HEK293T (cell line): ENCODE results near the gene LHPP.

ENCODE experiments used
- BHLHE40 ChIP-seq: fragments of 450-650 bp; IDR thresholded peaks from 2 replicates; pipeline ENCODE4 v1.6.1; 2016; ENCODE audit warnings: mild to moderate bottlenecking, moderate library complexity, borderline replicate concordance
- CTBP1 ChIP-seq: fragments of 450-650 bp; IDR thresholded peaks from 2 replicates; pipeline ENCODE4 v1.6.1; 2016; ENCODE audit warnings: borderline replicate concordance
- FOXA1 ChIP-seq: fragments of 450-650 bp; IDR thresholded peaks from 2 replicates; pipeline ENCODE4 v1.6.1; 2016; ENCODE audit warnings: mild to moderate bottlenecking
- FOXK2 ChIP-seq: fragments of 450-650 bp; IDR thresholded peaks from 2 replicates; pipeline ENCODE4 v1.6.1; 2016; ENCODE audit warnings: mild to moderate bottlenecking
- FOXM1 ChIP-seq: fragments of 450-650 bp; IDR thresholded peaks from 2 replicates; pipeline ENCODE4 v1.6.1; 2017; ENCODE audit warnings: mild to moderate bottlenecking, borderline replicate concordance
- HDGF ChIP-seq: fragments of 450-650 bp; IDR thresholded peaks from 2 replicates; pipeline ENCODE4 v1.6.1; 2017; ENCODE audit warnings: antibody characterized with exemption, borderline replicate concordance
- SP1 ChIP-seq: fragments of 450-650 bp; IDR thresholded peaks from 2 replicates; pipeline ENCODE4 v1.6.1; 2017
- SUZ12 ChIP-seq: fragments of 450-650 bp; IDR thresholded peaks from 2 replicates; pipeline ENCODE4 v1.6.1; 2016; ENCODE audit warnings: mild to moderate bottlenecking
- TARDBP ChIP-seq: fragments of 450-650 bp; IDR thresholded peaks from 2 replicates; pipeline ENCODE4 v1.6.1; 2016

- TF ChIP-seq SUZ12 (no peak), FOXK2 (no peak), FOXA1 (no peak), HDGF (no peak), FOXM1 (no peak), TARDBP (no peak), CTBP1 (no peak), BHLHE40 (no peak), SP1 (no peak)
Measured at GRCh38 chr10:124509880-124510632, 48.4 kb downstream of the LHPP start.
